Mesothelial cell of epicardium (in vitro differentiated cells): Measurements from ENCODE around the gene DDAH1. TPM values are rescaled to one million over a fixed set of nuclear protein-coding genes. Genes with fewer than 3 reads are reported as not detected.

Experiments
- DNase-seq, 2 experiments: peaks; one replicate each; pipeline ENCODE4 v3.0.0; 2021; ENCODE audit warnings: low spot score in 2 of 2; ENCODE audit not compliant: unreplicated experiment in 2 of 2
- H3K27ac Mint-ChIP-seq: 2 replicates; pipeline ENCODE4 v1.8.0; 2021; ENCODE audit warnings: mixed read lengths
- H3K27me3 Mint-ChIP-seq: 2 replicates; pipeline ENCODE4 v1.8.0; 2021; ENCODE audit warnings: low read depth, mixed read lengths
- H3K36me3 Mint-ChIP-seq: 2 replicates; pipeline ENCODE4 v1.8.0; 2021; ENCODE audit warnings: mixed read lengths
- H3K4me1 Mint-ChIP-seq: 2 replicates; pipeline ENCODE4 v1.8.0; 2021; ENCODE audit warnings: mixed read lengths
- H3K4me3 Mint-ChIP-seq: 2 replicates; pipeline ENCODE4 v1.8.0; 2021; ENCODE audit warnings: mild to moderate bottlenecking, moderate library complexity, mixed read lengths
- H3K9me3 Mint-ChIP-seq: 2 replicates; pipeline ENCODE4 v1.8.0; 2021; ENCODE audit warnings: mixed read lengths
- total RNA-seq: library from RNA; stranded (reverse); gene quantifications from 3 replicates; pipeline ENCODE4 v1.2.1, GENCODE V29; 2021
- TF ChIP-seq, protein P1 (sequence below): fragments of 200-600 bp; sonication (generic); IDR thresholded peaks from one replicate; pipeline ENCODE4 v1.5.0; 2021; ENCODE audit warnings: antibody characterized with exemption; ENCODE audit not compliant: unreplicated experiment

DDAH1 gene
- total RNA-seq, 1 donor from 2014 or later, result 26.1 TPM

GRCh38 chr1:85393490-85393889, 71.5 kb downstream of the DDAH1 start:
- H3K27me3 Mint-ChIP-seq, result no peaks in the 10 kb centered on the region
- H3K4me1 Mint-ChIP-seq, result peaks cover 10% of the 10 kb centered on the region
- H3K27ac Mint-ChIP-seq, result no peak overlapping the region
- peaks cover 3% of the 10 kb centered on the region for H3K36me3 Mint-ChIP-seq
- TF ChIP-seq, protein P1, sequence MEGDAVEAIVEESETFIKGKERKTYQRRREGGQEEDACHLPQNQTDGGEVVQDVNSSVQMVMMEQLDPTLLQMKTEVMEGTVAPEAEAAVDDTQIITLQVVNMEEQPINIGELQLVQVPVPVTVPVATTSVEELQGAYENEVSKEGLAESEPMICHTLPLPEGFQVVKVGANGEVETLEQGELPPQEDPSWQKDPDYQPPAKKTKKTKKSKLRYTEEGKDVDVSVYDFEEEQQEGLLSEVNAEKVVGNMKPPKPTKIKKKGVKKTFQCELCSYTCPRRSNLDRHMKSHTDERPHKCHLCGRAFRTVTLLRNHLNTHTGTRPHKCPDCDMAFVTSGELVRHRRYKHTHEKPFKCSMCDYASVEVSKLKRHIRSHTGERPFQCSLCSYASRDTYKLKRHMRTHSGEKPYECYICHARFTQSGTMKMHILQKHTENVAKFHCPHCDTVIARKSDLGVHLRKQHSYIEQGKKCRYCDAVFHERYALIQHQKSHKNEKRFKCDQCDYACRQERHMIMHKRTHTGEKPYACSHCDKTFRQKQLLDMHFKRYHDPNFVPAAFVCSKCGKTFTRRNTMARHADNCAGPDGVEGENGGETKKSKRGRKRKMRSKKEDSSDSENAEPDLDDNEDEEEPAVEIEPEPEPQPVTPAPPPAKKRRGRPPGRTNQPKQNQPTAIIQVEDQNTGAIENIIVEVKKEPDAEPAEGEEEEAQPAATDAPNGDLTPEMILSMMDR, result no peak
- no peak for DNase-seq
- no peaks in the 10 kb centered on the region for H3K9me3 Mint-ChIP-seq
- H3K4me3 Mint-ChIP-seq, result no peak overlapping the region

- peaks cover 24% of the 10 kb centered on the region for H3K36me3 Mint-ChIP-seq
- no peak for DNase-seq
- H3K4me1 Mint-ChIP-seq, result peaks cover 8% of the 10 kb centered on the region
- peaks cover 29% of the 10 kb centered on the region for H3K9me3 Mint-ChIP-seq
- H3K27me3 Mint-ChIP-seq, result no peaks in the 10 kb centered on the region
- H3K27ac Mint-ChIP-seq, result no peak overlapping the region
- H3K4me3 Mint-ChIP-seq, result no peak overlapping the region
- TF ChIP-seq, protein P1, result no peak
Measured at GRCh38 chr1:85388416-85388815, 76.5 kb downstream of the DDAH1 start.

GRCh38 chr1:85387781-85388180, 77.2 kb downstream of the DDAH1 start:
- Mint-ChIP-seq H3K4me3 (no peak overlapping the region), H3K27ac (no peak overlapping the region), H3K9me3 (peaks cover 35% of the 10 kb centered on the region), H3K36me3 (peaks cover 29% of the 10 kb centered on the region), H3K27me3 (no peaks in the 10 kb centered on the region), H3K4me1 (peaks cover 8% of the 10 kb centered on the region)
- TF ChIP-seq, protein P1, result no peak
- no peak for DNase-seq

DNA sequence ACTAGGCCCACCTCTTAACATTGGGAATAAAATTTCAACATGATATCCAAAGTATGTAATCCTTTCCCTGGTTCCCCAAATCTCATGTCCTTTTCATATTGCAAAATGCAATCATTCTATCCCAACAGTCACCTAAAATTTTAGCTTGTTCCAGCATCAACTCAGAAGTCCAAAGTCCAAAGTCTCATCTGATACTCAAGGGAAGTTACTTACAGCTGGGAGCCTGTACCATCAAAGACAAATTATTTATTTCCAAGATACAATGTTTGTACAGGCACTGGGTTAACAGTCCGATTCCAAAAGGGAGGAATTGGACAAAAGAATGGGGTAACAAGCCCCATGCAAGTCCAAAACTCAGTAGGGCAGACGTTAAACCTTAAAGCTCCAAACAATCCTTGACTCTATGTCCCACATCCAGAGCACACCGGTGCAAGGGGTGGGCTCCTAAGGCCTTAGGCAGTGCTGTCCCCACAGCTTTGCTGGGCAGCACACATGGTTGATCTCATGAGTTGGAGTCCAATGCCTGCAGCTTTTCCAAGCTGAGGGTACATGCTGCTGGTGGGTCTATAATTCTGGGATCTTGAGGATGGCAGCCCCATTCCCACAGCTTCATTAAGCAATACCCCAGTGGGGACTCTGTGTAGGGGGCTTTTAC, 78.8 kb downstream of the DDAH1 start:
- H3K36me3 Mint-ChIP-seq, result peaks cover 40% of the 10 kb centered on the region
- TF ChIP-seq, protein P1, result no peak
- no peak overlapping the region for H3K4me3 Mint-ChIP-seq
- H3K27ac Mint-ChIP-seq, result no peak overlapping the region
- H3K27me3 Mint-ChIP-seq, result no peaks in the 10 kb centered on the region
- H3K4me1 Mint-ChIP-seq, result peaks cover 8% of the 10 kb centered on the region
- H3K9me3 Mint-ChIP-seq, result peaks cover 48% of the 10 kb centered on the region
- no peak for DNase-seq

- no peak overlapping the region for H3K4me3 Mint-ChIP-seq
- no peaks in the 10 kb centered on the region for H3K27me3 Mint-ChIP-seq
- peaks cover 22% of the 10 kb centered on the region for H3K36me3 Mint-ChIP-seq
- peak overlapping the region; percentile 1 for H3K27ac Mint-ChIP-seq
- TF ChIP-seq, protein P1, result no peak
- no peak for DNase-seq
- peaks cover 29% of the 10 kb centered on the region for H3K9me3 Mint-ChIP-seq
- peaks cover 14% of the 10 kb centered on the region for H3K4me1 Mint-ChIP-seq
Measured at GRCh38 chr1:85379203-85380136, 85.5 kb downstream of the DDAH1 start.
